H1 (cell line): Measurements from ENCODE around the gene NFYA. TPM values are rescaled to one million over a fixed set of nuclear protein-coding genes. Genes with fewer than 3 reads are reported as not detected.

Source experiments
- CHD1 ChIP-seq: IDR thresholded peaks from 2 replicates; pipeline ENCODE4 v1.6.1; 2012; ENCODE audit warnings: low read depth, low read length, improper control_type of control experiment
- GTF2F1 ChIP-seq: IDR thresholded peaks from 2 replicates; pipeline ENCODE4 v1.6.1; 2012; ENCODE audit warnings: low read depth, low read length, improper control_type of control experiment, borderline replicate concordance
- POLR2AphosphoS5 ChIP-seq: IDR thresholded peaks from 2 replicates; pipeline ENCODE4 v1.6.1; 2011; ENCODE audit warnings: low read depth, low read length
- RBBP5 ChIP-seq: IDR thresholded peaks from 2 replicates; pipeline ENCODE4 v1.7.1; 2012; ENCODE audit warnings: low read depth, mild to moderate bottlenecking, inconsistent platforms, low read length, moderate library complexity, borderline replicate concordance
- RNF2 ChIP-seq: fragments of 200-900, 300-1000 bp; sonication (generic); IDR thresholded peaks from 2 replicates; pipeline ENCODE4 v1.7.1; 2016; ENCODE audit warnings: borderline replicate concordance, low read depth, mild to moderate bottlenecking, antibody characterized with exemption, low read length; ENCODE audit not compliant: poor library complexity, severe bottlenecking; ENCODE audit errors: missing control alignments
- SIX5 ChIP-seq: IDR thresholded peaks from 2 replicates; pipeline ENCODE4 v1.6.1; 2011; ENCODE audit warnings: mild to moderate bottlenecking, low read depth, low read length
- SP4 ChIP-seq: IDR thresholded peaks from 2 replicates; pipeline ENCODE4 v1.6.1; 2012; ENCODE audit warnings: low read length, inconsistent platforms
- TAF1 ChIP-seq: IDR thresholded peaks from 2 replicates; pipeline ENCODE4 v1.6.1; 2011; ENCODE audit warnings: mild to moderate bottlenecking, low read depth, low read length
- polyA plus RNA-seq, 7 experiments: library from polyadenylated mRNA; depleted of rRNA in 3 of 7; stranded (reverse) in 5 of 7; unstranded in 2 of 7; fragments of >200 nt in 5 of 7; fragments of 200-250 nt in 2 of 7; gene quantifications; 1 replicate in 5 of 7; 2 replicates in 1 of 7; 4 replicates in 1 of 7; pipeline versions ENCODE4 v1.2.1 to v1.2.3, GENCODE V29; 2011 to 2013; ENCODE audit warnings: missing spikeins in 2 of 7, mixed read lengths in 2 of 7
- total RNA-seq: library from RNA; stranded (reverse); fragmentation: NEBNext Ultra II Directional; extraction: Animal tissue kit (Norgen Biotek cat#: 25700); gene quantifications from 2 replicates; pipeline ENCODE4 v1.2.1, GENCODE V29; 2021
- TF ChIP-seq, protein P1 (sequence below): fragments of 300-600 bp; sonication (generic); IDR thresholded peaks from 2 replicates; pipeline ENCODE4 v1.7.1; 2012; ENCODE audit warnings: low read length, moderate library complexity, mild to moderate bottlenecking, inconsistent platforms; ENCODE audit not compliant: insufficient replicate concordance
- TF ChIP-seq, protein P2 (sequence below): IDR thresholded peaks from 2 replicates; pipeline ENCODE4 v1.6.1; 2012; ENCODE audit warnings: low read length, inconsistent platforms

The NFYA gene
- total and polyA plus RNA-seq, 2 of the 8 experiments (the other 6 are each of a cell fraction or from before 2014, with no cell fraction given) = 19.8 to 33.7 TPM

- TF ChIP-seq, protein P1, sequence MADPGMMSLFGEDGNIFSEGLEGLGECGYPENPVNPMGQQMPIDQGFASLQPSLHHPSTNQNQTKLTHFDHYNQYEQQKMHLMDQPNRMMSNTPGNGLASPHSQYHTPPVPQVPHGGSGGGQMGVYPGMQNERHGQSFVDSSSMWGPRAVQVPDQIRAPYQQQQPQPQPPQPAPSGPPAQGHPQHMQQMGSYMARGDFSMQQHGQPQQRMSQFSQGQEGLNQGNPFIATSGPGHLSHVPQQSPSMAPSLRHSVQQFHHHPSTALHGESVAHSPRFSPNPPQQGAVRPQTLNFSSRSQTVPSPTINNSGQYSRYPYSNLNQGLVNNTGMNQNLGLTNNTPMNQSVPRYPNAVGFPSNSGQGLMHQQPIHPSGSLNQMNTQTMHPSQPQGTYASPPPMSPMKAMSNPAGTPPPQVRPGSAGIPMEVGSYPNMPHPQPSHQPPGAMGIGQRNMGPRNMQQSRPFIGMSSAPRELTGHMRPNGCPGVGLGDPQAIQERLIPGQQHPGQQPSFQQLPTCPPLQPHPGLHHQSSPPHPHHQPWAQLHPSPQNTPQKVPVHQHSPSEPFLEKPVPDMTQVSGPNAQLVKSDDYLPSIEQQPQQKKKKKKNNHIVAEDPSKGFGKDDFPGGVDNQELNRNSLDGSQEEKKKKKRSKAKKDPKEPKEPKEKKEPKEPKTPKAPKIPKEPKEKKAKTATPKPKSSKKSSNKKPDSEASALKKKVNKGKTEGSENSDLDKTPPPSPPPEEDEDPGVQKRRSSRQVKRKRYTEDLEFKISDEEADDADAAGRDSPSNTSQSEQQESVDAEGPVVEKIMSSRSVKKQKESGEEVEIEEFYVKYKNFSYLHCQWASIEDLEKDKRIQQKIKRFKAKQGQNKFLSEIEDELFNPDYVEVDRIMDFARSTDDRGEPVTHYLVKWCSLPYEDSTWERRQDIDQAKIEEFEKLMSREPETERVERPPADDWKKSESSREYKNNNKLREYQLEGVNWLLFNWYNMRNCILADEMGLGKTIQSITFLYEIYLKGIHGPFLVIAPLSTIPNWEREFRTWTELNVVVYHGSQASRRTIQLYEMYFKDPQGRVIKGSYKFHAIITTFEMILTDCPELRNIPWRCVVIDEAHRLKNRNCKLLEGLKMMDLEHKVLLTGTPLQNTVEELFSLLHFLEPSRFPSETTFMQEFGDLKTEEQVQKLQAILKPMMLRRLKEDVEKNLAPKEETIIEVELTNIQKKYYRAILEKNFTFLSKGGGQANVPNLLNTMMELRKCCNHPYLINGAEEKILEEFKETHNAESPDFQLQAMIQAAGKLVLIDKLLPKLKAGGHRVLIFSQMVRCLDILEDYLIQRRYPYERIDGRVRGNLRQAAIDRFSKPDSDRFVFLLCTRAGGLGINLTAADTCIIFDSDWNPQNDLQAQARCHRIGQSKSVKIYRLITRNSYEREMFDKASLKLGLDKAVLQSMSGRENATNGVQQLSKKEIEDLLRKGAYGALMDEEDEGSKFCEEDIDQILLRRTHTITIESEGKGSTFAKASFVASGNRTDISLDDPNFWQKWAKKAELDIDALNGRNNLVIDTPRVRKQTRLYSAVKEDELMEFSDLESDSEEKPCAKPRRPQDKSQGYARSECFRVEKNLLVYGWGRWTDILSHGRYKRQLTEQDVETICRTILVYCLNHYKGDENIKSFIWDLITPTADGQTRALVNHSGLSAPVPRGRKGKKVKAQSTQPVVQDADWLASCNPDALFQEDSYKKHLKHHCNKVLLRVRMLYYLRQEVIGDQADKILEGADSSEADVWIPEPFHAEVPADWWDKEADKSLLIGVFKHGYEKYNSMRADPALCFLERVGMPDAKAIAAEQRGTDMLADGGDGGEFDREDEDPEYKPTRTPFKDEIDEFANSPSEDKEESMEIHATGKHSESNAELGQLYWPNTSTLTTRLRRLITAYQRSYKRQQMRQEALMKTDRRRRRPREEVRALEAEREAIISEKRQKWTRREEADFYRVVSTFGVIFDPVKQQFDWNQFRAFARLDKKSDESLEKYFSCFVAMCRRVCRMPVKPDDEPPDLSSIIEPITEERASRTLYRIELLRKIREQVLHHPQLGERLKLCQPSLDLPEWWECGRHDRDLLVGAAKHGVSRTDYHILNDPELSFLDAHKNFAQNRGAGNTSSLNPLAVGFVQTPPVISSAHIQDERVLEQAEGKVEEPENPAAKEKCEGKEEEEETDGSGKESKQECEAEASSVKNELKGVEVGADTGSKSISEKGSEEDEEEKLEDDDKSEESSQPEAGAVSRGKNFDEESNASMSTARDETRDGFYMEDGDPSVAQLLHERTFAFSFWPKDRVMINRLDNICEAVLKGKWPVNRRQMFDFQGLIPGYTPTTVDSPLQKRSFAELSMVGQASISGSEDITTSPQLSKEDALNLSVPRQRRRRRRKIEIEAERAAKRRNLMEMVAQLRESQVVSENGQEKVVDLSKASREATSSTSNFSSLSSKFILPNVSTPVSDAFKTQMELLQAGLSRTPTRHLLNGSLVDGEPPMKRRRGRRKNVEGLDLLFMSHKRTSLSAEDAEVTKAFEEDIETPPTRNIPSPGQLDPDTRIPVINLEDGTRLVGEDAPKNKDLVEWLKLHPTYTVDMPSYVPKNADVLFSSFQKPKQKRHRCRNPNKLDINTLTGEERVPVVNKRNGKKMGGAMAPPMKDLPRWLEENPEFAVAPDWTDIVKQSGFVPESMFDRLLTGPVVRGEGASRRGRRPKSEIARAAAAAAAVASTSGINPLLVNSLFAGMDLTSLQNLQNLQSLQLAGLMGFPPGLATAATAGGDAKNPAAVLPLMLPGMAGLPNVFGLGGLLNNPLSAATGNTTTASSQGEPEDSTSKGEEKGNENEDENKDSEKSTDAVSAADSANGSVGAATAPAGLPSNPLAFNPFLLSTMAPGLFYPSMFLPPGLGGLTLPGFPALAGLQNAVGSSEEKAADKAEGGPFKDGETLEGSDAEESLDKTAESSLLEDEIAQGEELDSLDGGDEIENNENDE = no peak
- TF ChIP-seq SIX5 (no peak), GTF2F1 (no peak), TAF1 (no peak), SP4 (no peak), RBBP5 (no peak), POLR2AphosphoS5 (no peak), RNF2 (no peak), CHD1 (no peak)
- TF ChIP-seq, protein P2, sequence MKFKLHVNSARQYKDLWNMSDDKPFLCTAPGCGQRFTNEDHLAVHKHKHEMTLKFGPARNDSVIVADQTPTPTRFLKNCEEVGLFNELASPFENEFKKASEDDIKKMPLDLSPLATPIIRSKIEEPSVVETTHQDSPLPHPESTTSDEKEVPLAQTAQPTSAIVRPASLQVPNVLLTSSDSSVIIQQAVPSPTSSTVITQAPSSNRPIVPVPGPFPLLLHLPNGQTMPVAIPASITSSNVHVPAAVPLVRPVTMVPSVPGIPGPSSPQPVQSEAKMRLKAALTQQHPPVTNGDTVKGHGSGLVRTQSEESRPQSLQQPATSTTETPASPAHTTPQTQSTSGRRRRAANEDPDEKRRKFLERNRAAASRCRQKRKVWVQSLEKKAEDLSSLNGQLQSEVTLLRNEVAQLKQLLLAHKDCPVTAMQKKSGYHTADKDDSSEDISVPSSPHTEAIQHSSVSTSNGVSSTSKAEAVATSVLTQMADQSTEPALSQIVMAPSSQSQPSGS = no peak
These were observed 14.0 kb upstream of the NFYA start (continued) for GRCh38 chr6:41058783-41059181.
